ENCODE results near the gene GADD45A. TPM values are rescaled to one million over a fixed set of nuclear protein-coding genes. Genes with fewer than 3 reads are reported as not detected.
"Not testable (repeated sequence)": the region's sequence is repeated elsewhere in the genome, so short reads cannot be mapped to it uniquely, and the experiment has no call there.

GADD45A gene
- total RNA-seq, 1 experiment from 2014 or later = 34.5 TPM

DNA sequence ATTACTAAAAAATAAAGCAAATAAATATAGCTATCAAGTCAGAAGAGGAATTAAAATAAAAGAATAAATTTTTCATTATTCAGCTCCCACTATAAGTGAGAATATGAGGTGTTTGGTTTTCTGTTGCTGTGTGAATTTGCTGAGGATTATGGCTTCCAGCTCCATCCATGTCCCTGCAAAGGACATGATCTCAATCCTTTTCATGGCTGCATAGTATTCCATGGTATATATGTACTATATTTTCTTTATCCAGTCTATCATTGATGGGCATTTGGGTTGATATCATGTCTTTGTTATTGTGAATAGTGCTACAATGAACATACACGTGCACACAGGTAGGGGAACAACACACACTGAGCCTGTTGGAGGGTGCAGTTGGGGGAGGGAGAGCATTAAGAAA, 27.8 kb upstream of the GADD45A start:
- POLR2A ChIA-PET; H3K27me3 Mint-ChIP-seq (ENCODE audit: low read depth): not testable (repeated sequence)
- CTCF ChIA-PET = interaction anchor here (1.5 kb wide), 1 partner anchor 103 kb away, joined by 3 read pairs; no protein-coding TSS in a partner anchor

GRCh38 chr1:67659229-67659628, 25.8 kb upstream of the GADD45A start:
- ATAC-seq (no peak), DNase-seq (ENCODE audit: low spot score) (no peak)
- Mint-ChIP-seq H3K4me3 (no peak overlapping the region), H3K27me3 (ENCODE audit: low read depth) (no peaks in the 10 kb centered on the region), H3K9me3 (peaks cover 1% of the 10 kb centered on the region), H3K27ac (no peak overlapping the region), H3K4me1 (peaks cover 7% of the 10 kb centered on the region), H3K36me3 (no peaks in the 10 kb centered on the region)
- TF ChIP-seq, protein P1, sequence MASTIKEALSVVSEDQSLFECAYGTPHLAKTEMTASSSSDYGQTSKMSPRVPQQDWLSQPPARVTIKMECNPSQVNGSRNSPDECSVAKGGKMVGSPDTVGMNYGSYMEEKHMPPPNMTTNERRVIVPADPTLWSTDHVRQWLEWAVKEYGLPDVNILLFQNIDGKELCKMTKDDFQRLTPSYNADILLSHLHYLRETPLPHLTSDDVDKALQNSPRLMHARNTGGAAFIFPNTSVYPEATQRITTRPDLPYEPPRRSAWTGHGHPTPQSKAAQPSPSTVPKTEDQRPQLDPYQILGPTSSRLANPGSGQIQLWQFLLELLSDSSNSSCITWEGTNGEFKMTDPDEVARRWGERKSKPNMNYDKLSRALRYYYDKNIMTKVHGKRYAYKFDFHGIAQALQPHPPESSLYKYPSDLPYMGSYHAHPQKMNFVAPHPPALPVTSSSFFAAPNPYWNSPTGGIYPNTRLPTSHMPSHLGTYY (CRISPR knock-in tag; IDR thresholded peaks at IDR 0.05) = no peak
- TF ChIP-seq MYBL2 (CRISPR knock-in tag; IDR thresholded peaks at IDR 0.05) = no peak
- TF ChIP-seq TP53 (CRISPR knock-in tag; IDR thresholded peaks at IDR 0.05) = no peak
- no peak for TF ChIP-seq ZNF532 (CRISPR knock-in tag; IDR thresholded peaks at IDR 0.05; ENCODE audit: borderline replicate concordance)
- TF ChIP-seq, protein P2, sequence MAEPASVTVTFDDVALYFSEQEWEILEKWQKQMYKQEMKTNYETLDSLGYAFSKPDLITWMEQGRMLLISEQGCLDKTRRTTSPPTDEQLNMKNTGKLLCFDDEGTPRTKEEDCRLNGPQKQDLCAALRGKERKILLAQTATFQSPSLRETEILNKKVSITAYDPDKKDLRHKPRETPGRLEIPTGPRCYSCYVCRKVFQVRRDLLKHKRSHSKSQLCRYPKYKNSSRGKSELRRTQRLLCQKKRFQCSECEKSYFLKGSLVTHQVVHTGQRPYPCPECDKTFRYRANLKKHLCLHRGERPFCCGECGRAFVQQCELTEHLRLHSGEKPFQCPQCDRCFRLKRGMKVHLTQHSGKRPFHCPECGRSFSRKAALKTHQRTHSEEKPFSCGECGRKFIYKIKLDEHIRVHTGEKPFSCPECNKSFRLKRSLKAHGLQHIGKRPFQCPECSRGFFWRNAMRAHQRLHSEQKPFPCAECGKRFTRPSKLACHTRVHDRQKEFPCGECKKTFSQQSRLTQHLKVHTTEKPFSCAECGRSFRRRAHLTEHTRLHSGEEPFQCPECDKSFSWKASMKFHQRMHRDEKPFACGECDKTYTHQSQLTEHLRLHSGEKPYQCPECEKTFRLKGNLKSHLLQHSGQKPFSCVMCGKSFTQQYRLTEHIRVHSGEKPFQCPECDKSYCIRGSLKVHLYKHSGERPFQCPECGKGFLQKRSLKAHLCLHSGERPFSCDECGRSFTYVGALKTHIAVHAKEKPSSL (CRISPR knock-in tag; conservative IDR thresholded peaks at IDR 0.05) = no peak
- no peak for TF ChIP-seq ZBTB21 (CRISPR knock-in tag; IDR thresholded peaks at IDR 0.05; ENCODE audit: borderline replicate concordance)
- ChIA-PET CTCF (interaction anchor here (0.6 kb wide), 1 partner anchor 25 kb away, joined by 4 read pairs; no protein-coding TSS in a partner anchor), POLR2A (no interaction called here)

More for the DNA sequence above, 27.8 kb upstream of the GADD45A start:
- not testable (repeated sequence) for H3K36me3 Mint-ChIP-seq; H3K4me3 Mint-ChIP-seq; H3K27ac Mint-ChIP-seq; DNase-seq (ENCODE audit: low spot score); ATAC-seq; H3K9me3 Mint-ChIP-seq
- peaks cover 13% of the 10 kb centered on the region for H3K4me1 Mint-ChIP-seq

GRCh38 chr1:67662884-67663283, 22.1 kb upstream of the GADD45A start:
- ChIA-PET CTCF (interaction anchor here (1.2 kb wide), 1 partner anchor 15 kb away, joined by 3 read pairs; no protein-coding TSS in a partner anchor), POLR2A (no interaction called here)
- H3K9me3 Mint-ChIP-seq = no peaks in the 10 kb centered on the region
- no peaks in the 10 kb centered on the region for H3K4me1 Mint-ChIP-seq
- TF ChIP-seq NR1H2 (CRISPR knock-in tag; IDR thresholded peaks at IDR 0.05) (no peak), ZNF416 (CRISPR knock-in tag; IDR thresholded peaks at IDR 0.05) (no peak), PREB (CRISPR knock-in tag; IDR thresholded peaks at IDR 0.05; ENCODE audit: borderline replicate concordance) (no peak), NR3C1 (CRISPR knock-in tag; conservative IDR thresholded peaks at IDR 0.05; ENCODE audit: low read depth) (no peak), GTF2I (CRISPR knock-in tag; conservative IDR thresholded peaks at IDR 0.05) (no peak)
- H3K4me3 Mint-ChIP-seq = no peak overlapping the region
- ATAC-seq (no peak), DNase-seq (ENCODE audit: low spot score) (no peak)
- H3K27me3 Mint-ChIP-seq (ENCODE audit: low read depth) = no peaks in the 10 kb centered on the region
- no peak overlapping the region for H3K27ac Mint-ChIP-seq
- no peaks in the 10 kb centered on the region for H3K36me3 Mint-ChIP-seq

Data from WTC11 (cell line).